Osteoblast (primary cell): Measurements from ENCODE around the gene NIPA2. TPM values are rescaled to one million over a fixed set of nuclear protein-coding genes. Genes with fewer than 3 reads are reported as not detected.
"Not testable (repeated sequence)": the region's sequence is repeated elsewhere in the genome, so short reads cannot be mapped to it uniquely, and the experiment has no call there.

Experiments used
- DNase-seq: peaks from one replicate; pipeline ENCODE4 v3.0.0; 2011; ENCODE audit warnings: low spot score, mixed read lengths; ENCODE audit not compliant: insufficient read length; ENCODE audit errors: missing footprints
- H2AFZ ChIP-seq: 2 replicates; pipeline ENCODE4 v1.6.0; 2011; ENCODE audit warnings: mild to moderate bottlenecking, low read length
- H3K27ac ChIP-seq: 2 replicates; pipeline ENCODE4 v1.5.1; 2011; ENCODE audit warnings: mild to moderate bottlenecking, low read depth, low read length, moderate library complexity
- H3K27me3 ChIP-seq: 2 replicates; pipeline ENCODE4 v1.6.0; 2012; ENCODE audit warnings: mild to moderate bottlenecking, control low read depth, inconsistent platforms, low read length, moderate library complexity; ENCODE audit not compliant: insufficient read depth
- H3K36me3 ChIP-seq: 2 replicates; pipeline ENCODE4 v1.5.1; 2011; ENCODE audit warnings: mild to moderate bottlenecking, low read length, control low read depth, moderate library complexity; ENCODE audit not compliant: insufficient read depth
- H3K4me1 ChIP-seq: 2 replicates; pipeline ENCODE4 v1.5.1; 2011; ENCODE audit warnings: mild to moderate bottlenecking, low read length, control low read depth, moderate library complexity; ENCODE audit not compliant: insufficient read depth
- H3K4me2 ChIP-seq: 2 replicates; pipeline ENCODE4 v1.6.0; 2011; ENCODE audit warnings: mild to moderate bottlenecking, low read length; ENCODE audit not compliant: insufficient read depth
- H3K4me3 ChIP-seq: fragments of 200-600 bp; sonication (generic); 3 replicates; pipeline ENCODE4 v1.5.1; 2012; ENCODE audit warnings: mild to moderate bottlenecking, low read length, inconsistent platforms; ENCODE audit not compliant: insufficient read depth
- H3K79me2 ChIP-seq: 2 replicates; pipeline ENCODE4 v1.6.0; 2012; ENCODE audit warnings: mild to moderate bottlenecking, low read length, control low read depth, inconsistent platforms; ENCODE audit not compliant: insufficient read depth
- H3K9me3 ChIP-seq: 2 replicates; pipeline ENCODE4 v1.5.1; 2011; ENCODE audit warnings: low read depth, low read length, control low read depth
- H4K20me1 ChIP-seq: 2 replicates; pipeline ENCODE4 v1.6.0; 2012; ENCODE audit warnings: mild to moderate bottlenecking, low read length, control low read depth; ENCODE audit not compliant: insufficient read depth
- CTCF ChIP-seq: IDR thresholded peaks from 2 replicates; pipeline ENCODE4 v1.5.1; 2011; ENCODE audit warnings: mild to moderate bottlenecking, low read depth, low read length, moderate library complexity; ENCODE audit errors: extremely low read depth
- total RNA-seq: library from RNA; depleted of rRNA; stranded (reverse); fragments of >200 nt; gene quantifications from 2 replicates; pipeline ENCODE4 v1.2.3, GENCODE V29; 2012

NIPA2 gene
- total RNA-seq, 1 donor, result 50.3 TPM

- no peaks in the 10 kb centered on the region for H3K27me3 ChIP-seq
- H3K4me3 ChIP-seq, result no peak overlapping the region
- H3K4me1 ChIP-seq, result no peaks in the 10 kb centered on the region
- H3K9me3 ChIP-seq, result no peaks in the 10 kb centered on the region
- no peak overlapping the region for H3K4me2 ChIP-seq
- no peak for DNase-seq
- TF ChIP-seq CTCF, result no peak
- peaks cover 32% of the 10 kb centered on the region for H3K79me2 ChIP-seq
- H3K36me3 ChIP-seq, result no peaks in the 10 kb centered on the region
- H3K27ac ChIP-seq, result no peak overlapping the region
- H4K20me1 ChIP-seq, result peaks cover 6% of the 10 kb centered on the region
- no peak overlapping the region for H2AFZ ChIP-seq
These were observed 43.0 kb upstream of the NIPA2 start for GRCh38 chr15:22795206-22796063.

DNA sequence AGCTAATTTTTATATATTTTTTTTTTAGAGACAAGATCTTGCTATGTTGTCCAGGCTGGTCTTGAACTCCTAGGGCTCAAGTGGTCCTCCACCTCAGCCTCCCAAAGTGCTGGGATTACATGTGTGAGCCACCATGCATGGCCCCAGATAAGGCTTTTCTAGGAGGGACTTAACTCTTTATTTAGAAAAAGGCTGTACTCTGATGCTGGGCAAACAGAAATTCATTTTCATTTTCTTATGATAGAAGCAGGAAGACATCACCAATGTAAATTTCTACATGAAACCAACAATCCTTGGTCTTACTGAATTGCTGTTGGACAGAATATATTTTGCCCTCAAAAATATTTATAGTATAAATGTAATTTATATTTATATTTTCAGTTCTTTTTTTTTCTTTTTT, 42.4 kb upstream of the NIPA2 start:
- H3K4me3 ChIP-seq, result no peak overlapping the region

GRCh38 chr15:22799902-22800301, 38.6 kb upstream of the NIPA2 start:
- no peak for TF ChIP-seq CTCF
- DNase-seq, result no peak
- H4K20me1 ChIP-seq, result no peaks in the 10 kb centered on the region
- peaks cover 12% of the 10 kb centered on the region for H3K79me2 ChIP-seq
- H3K27me3 ChIP-seq, result no peaks in the 10 kb centered on the region
- no peaks in the 10 kb centered on the region for H3K36me3 ChIP-seq
- no peak overlapping the region for H3K4me2 ChIP-seq
- H3K9me3 ChIP-seq, result no peaks in the 10 kb centered on the region
- H2AFZ ChIP-seq, result no peak overlapping the region
- no peaks in the 10 kb centered on the region for H3K4me1 ChIP-seq
- no peak overlapping the region for H3K27ac ChIP-seq
- no peak overlapping the region for H3K4me3 ChIP-seq

More for the DNA sequence above, 42.4 kb upstream of the NIPA2 start:
- Histone ChIP-seq H3K4me2 (no peak overlapping the region), H3K27me3 (no peaks in the 10 kb centered on the region), H4K20me1 (peaks cover 6% of the 10 kb centered on the region), H3K79me2 (peaks cover 27% of the 10 kb centered on the region), H3K36me3 (no peaks in the 10 kb centered on the region), H2AFZ (no peak overlapping the region), H3K4me1 (no peaks in the 10 kb centered on the region), H3K27ac (no peak overlapping the region), H3K9me3 (no peaks in the 10 kb centered on the region)
- no peak for TF ChIP-seq CTCF
- DNase-seq, result no peak

DNA sequence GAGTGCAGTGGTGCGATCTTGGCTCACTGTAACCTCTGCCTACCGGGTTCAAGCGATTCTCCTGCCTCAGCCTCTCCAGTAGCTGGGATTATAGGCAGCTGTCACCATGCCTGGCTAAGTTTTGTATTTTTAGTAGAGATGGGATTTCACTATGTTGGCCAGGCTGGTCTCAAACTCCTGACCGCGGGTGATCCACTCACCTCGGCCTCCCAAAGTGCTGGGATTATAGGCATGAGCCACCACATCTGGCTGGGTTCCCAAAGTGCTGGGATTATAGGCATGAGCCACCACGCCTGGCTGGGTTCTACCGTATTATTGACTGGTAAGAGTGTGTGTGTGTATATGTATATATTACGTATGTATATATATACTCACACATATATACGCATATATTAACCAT, 35.5 kb upstream of the NIPA2 start:
- not testable (repeated sequence) for H3K4me3 ChIP-seq, H3K4me1 ChIP-seq, H2AFZ ChIP-seq, H3K9me3 ChIP-seq, H3K4me2 ChIP-seq, H3K36me3 ChIP-seq, H3K27me3 ChIP-seq, H4K20me1 ChIP-seq, H3K27ac ChIP-seq, DNase-seq
- H3K79me2 ChIP-seq, result peaks cover 14% of the 10 kb centered on the region
